Astrocyte (in vitro differentiated cells and primary cell): ENCODE measurements around the gene CASP2. TPM values are rescaled to one million over a fixed set of nuclear protein-coding genes. Genes with fewer than 3 reads are reported as not detected.
A peak's percentile ranks its signal among the peaks of the same experiment; 100 is the strongest.

Experiments
- DNase-seq: peaks from one replicate; pipeline ENCODE4 v3.0.0-alpha.2; 2010; ENCODE audit warnings: low read depth
- FAIRE-seq: peaks from 2 replicates; lab custom pipeline; 2011; peaks lifted over from hg19 to GRCh38; lab: Jason Lieb, UNC
- H2AFZ ChIP-seq: 2 replicates; pipeline ENCODE4 v1.6.0; 2012; ENCODE audit warnings: low read depth, low read length, inconsistent platforms
- H3K27ac ChIP-seq: 2 replicates; pipeline ENCODE4 v1.5.1; 2011; ENCODE audit warnings: low read depth, low read length, inconsistent platforms
- H3K27me3 ChIP-seq: 2 replicates; pipeline ENCODE4 v1.6.0; 2011; ENCODE audit warnings: low read length, inconsistent platforms; ENCODE audit not compliant: insufficient read depth
- H3K36me3 ChIP-seq: 2 replicates; pipeline ENCODE4 v1.5.1; 2011; ENCODE audit warnings: low read length, inconsistent platforms; ENCODE audit not compliant: insufficient read depth
- H3K4me1 ChIP-seq: 2 replicates; pipeline ENCODE4 v1.5.1; 2011; ENCODE audit warnings: low read length, inconsistent platforms; ENCODE audit not compliant: insufficient read depth
- H3K4me2 ChIP-seq: 2 replicates; pipeline ENCODE4 v1.6.0; 2012; ENCODE audit warnings: low read length, inconsistent platforms
- H3K4me3 ChIP-seq: 2 replicates; pipeline ENCODE4 v1.5.1; 2011; ENCODE audit warnings: low read depth, mild to moderate bottlenecking, low read length, inconsistent platforms; ENCODE audit not compliant: insufficient read depth
- H3K79me2 ChIP-seq: 2 replicates; pipeline ENCODE4 v1.6.0; 2012; ENCODE audit warnings: mild to moderate bottlenecking, low read length, inconsistent platforms; ENCODE audit not compliant: insufficient read depth
- H3K9ac ChIP-seq: 2 replicates; pipeline ENCODE4 v1.6.0; 2012; ENCODE audit warnings: mild to moderate bottlenecking, low read length, inconsistent platforms
- H3K9me3 ChIP-seq: 2 replicates; pipeline ENCODE4 v1.5.1; 2012; ENCODE audit warnings: low read depth, mild to moderate bottlenecking, low read length, inconsistent platforms; ENCODE audit not compliant: insufficient read depth
- H4K20me1 ChIP-seq: 2 replicates; pipeline ENCODE4 v1.6.0; 2012; ENCODE audit warnings: low read length, inconsistent platforms; ENCODE audit not compliant: insufficient read depth
- H3K27ac Mint-ChIP-seq: one replicate; pipeline ENCODE4 v1.8.0; 2021; ENCODE audit warnings: mild to moderate bottlenecking, mixed read lengths; ENCODE audit not compliant: unreplicated experiment
- H3K27me3 Mint-ChIP-seq: one replicate; pipeline ENCODE4 v1.8.0; 2021; ENCODE audit warnings: low read depth, mixed read lengths; ENCODE audit not compliant: unreplicated experiment
- H3K36me3 Mint-ChIP-seq: one replicate; pipeline ENCODE4 v1.8.0; 2021; ENCODE audit warnings: low read depth, mixed read lengths; ENCODE audit not compliant: unreplicated experiment
- H3K4me1 Mint-ChIP-seq: one replicate; pipeline ENCODE4 v1.8.0; 2021; ENCODE audit warnings: low read depth, mixed read lengths; ENCODE audit not compliant: unreplicated experiment
- H3K4me3 Mint-ChIP-seq: one replicate; pipeline ENCODE4 v1.8.0; 2021; ENCODE audit warnings: mild to moderate bottlenecking, moderate library complexity, mixed read lengths; ENCODE audit not compliant: unreplicated experiment
- H3K9me3 Mint-ChIP-seq: one replicate; pipeline ENCODE4 v1.8.0; 2021; ENCODE audit warnings: mild to moderate bottlenecking, mixed read lengths; ENCODE audit not compliant: unreplicated experiment
- CTCF ChIP-seq: IDR thresholded peaks from 2 replicates; pipeline ENCODE4 v1.5.1; 2011; ENCODE audit warnings: low read depth, mild to moderate bottlenecking, inconsistent platforms, low read length, moderate library complexity; ENCODE audit not compliant: insufficient read depth
- EZH2 ChIP-seq: IDR thresholded peaks from 2 replicates; pipeline ENCODE4 v1.6.1; 2012; ENCODE audit warnings: mild to moderate bottlenecking, low read length, inconsistent platforms; ENCODE audit not compliant: insufficient read depth
- total RNA-seq: library from RNA; stranded (reverse); gene quantifications from 2 replicates; pipeline ENCODE4 v1.2.1, GENCODE V29; 2021

CASP2 gene
- total RNA-seq, 1 donor from 2014 or later = 38.0 TPM

GRCh38 chr7:143300959-143301935, 13.1 kb downstream of the CASP2 start:
- no peaks in the 10 kb centered on the region for H3K4me1 Mint-ChIP-seq
- H3K36me3 Mint-ChIP-seq = peaks cover 23% of the 10 kb centered on the region
- FAIRE-seq = no peak
- Histone ChIP-seq H4K20me1 (peaks cover 37% of the 10 kb centered on the region), H3K27me3 (no peaks in the 10 kb centered on the region), H3K36me3 (peaks cover 78% of the 10 kb centered on the region), H3K4me3 (no peak overlapping the region), H3K9me3 (no peaks in the 10 kb centered on the region), H3K79me2 (peaks cover 11% of the 10 kb centered on the region), H3K4me2 (no peak overlapping the region), H3K27ac (no peak overlapping the region), H2AFZ (no peak overlapping the region), H3K4me1 (peaks cover 3% of the 10 kb centered on the region), H3K9ac (no peak overlapping the region)
- peak; percentile 49 for DNase-seq
- no peak overlapping the region for H3K4me3 Mint-ChIP-seq
- no peaks in the 10 kb centered on the region for H3K27me3 Mint-ChIP-seq
- H3K9me3 Mint-ChIP-seq = no peaks in the 10 kb centered on the region
- TF ChIP-seq EZH2 (no peak), CTCF (no peak)
- H3K27ac Mint-ChIP-seq = no peak overlapping the region

- no peak for FAIRE-seq
- TF ChIP-seq EZH2 = no peak
- no peak for TF ChIP-seq CTCF
- no peaks in the 10 kb centered on the region for H3K27me3 Mint-ChIP-seq
Observed at GRCh38 chr7:143303733-143304132, 15.6 kb downstream of the CASP2 start.

GRCh38 chr7:143304938-143305337, 16.8 kb downstream of the CASP2 start:
- TF ChIP-seq CTCF (no peak), EZH2 (no peak)
- DNase-seq = no peak
- Histone ChIP-seq H3K27me3 (no peaks in the 10 kb centered on the region), H4K20me1 (peaks cover 40% of the 10 kb centered on the region), H3K27ac (no peak overlapping the region), H3K9ac (no peak overlapping the region), H2AFZ (no peak overlapping the region), H3K9me3 (no peaks in the 10 kb centered on the region), H3K4me1 (no peaks in the 10 kb centered on the region), H3K4me2 (no peak overlapping the region), H3K79me2 (peaks cover 2% of the 10 kb centered on the region), H3K36me3 (peaks cover 72% of the 10 kb centered on the region), H3K4me3 (no peak overlapping the region)
- Mint-ChIP-seq H3K4me1 (no peaks in the 10 kb centered on the region), H3K4me3 (no peak overlapping the region), H3K36me3 (peaks cover 25% of the 10 kb centered on the region), H3K9me3 (no peaks in the 10 kb centered on the region), H3K27me3 (no peaks in the 10 kb centered on the region), H3K27ac (no peak overlapping the region)
- FAIRE-seq = no peak

More at GRCh38 chr7:143303733-143304132, 15.6 kb downstream of the CASP2 start:
- no peak overlapping the region for H2AFZ ChIP-seq
- H4K20me1 ChIP-seq = peaks cover 48% of the 10 kb centered on the region
- no peak overlapping the region for H3K4me3 Mint-ChIP-seq
- no peaks in the 10 kb centered on the region for H3K9me3 ChIP-seq
- no peaks in the 10 kb centered on the region for H3K27me3 ChIP-seq
- no peaks in the 10 kb centered on the region for H3K4me1 Mint-ChIP-seq
- no peaks in the 10 kb centered on the region for H3K9me3 Mint-ChIP-seq
- H3K27ac ChIP-seq = no peak overlapping the region
- H3K27ac Mint-ChIP-seq = no peak overlapping the region
- H3K36me3 Mint-ChIP-seq = peaks cover 23% of the 10 kb centered on the region
- peaks cover 76% of the 10 kb centered on the region for H3K36me3 ChIP-seq
- H3K4me2 ChIP-seq = no peak overlapping the region
- no peaks in the 10 kb centered on the region for H3K4me1 ChIP-seq
- no peak overlapping the region for H3K9ac ChIP-seq
- H3K4me3 ChIP-seq = no peak overlapping the region
- DNase-seq = no peak
- peaks cover 4% of the 10 kb centered on the region for H3K79me2 ChIP-seq
